Keratinocyte (primary cell): Measurements from ENCODE around the gene MRPS23. TPM values are rescaled to one million over a fixed set of nuclear protein-coding genes. Genes with fewer than 3 reads are reported as not detected.

ENCODE experiments used
- DNase-seq: peaks from one replicate; pipeline ENCODE4 v3.0.0-alpha.2; 2011; ENCODE audit warnings: low read depth, missing footprints, low spot score
- FAIRE-seq: peaks from 2 replicates; lab custom pipeline; 2011; peaks lifted over from hg19 to GRCh38; lab: Jason Lieb, UNC
- H2AFZ ChIP-seq: 2 replicates; pipeline ENCODE4 v1.6.0; 2012; ENCODE audit warnings: low read length, control low read depth, inconsistent platforms; ENCODE audit not compliant: control insufficient read depth
- H3K27ac ChIP-seq: 2 replicates; pipeline ENCODE4 v1.5.1; 2011; ENCODE audit warnings: low read length; ENCODE audit not compliant: control insufficient read depth, insufficient read depth
- H3K27me3 ChIP-seq: 3 replicates; pipeline ENCODE4 v1.6.0; 2011; ENCODE audit warnings: low read length; ENCODE audit not compliant: control insufficient read depth, insufficient read depth; ENCODE audit errors: extremely low read depth
- H3K36me3 ChIP-seq, 2 experiments: 2 replicates in 1 of 2; 3 replicates in 1 of 2; pipeline ENCODE4 v1.5.1; 2011; ENCODE audit warnings: low read length in 2 of 2, mild to moderate bottlenecking in 1 of 2; ENCODE audit not compliant: control insufficient read depth in 2 of 2, insufficient read depth in 2 of 2; ENCODE audit errors: extremely low read depth in 1 of 2
- H3K4me1 ChIP-seq: 3 replicates; pipeline ENCODE4 v1.5.1; 2011; ENCODE audit warnings: low read length; ENCODE audit not compliant: control insufficient read depth, insufficient read depth; ENCODE audit errors: extremely low read depth
- H3K4me2 ChIP-seq: 3 replicates; pipeline ENCODE4 v1.6.0; 2011; ENCODE audit warnings: low read depth, low read length; ENCODE audit not compliant: control insufficient read depth, insufficient read depth; ENCODE audit errors: extremely low read depth
- H3K4me3 ChIP-seq, 3 experiments: fragments of 200-600 bp in 1 of 3; sonication (generic) in 1 of 3; 2 replicates in 2 of 3; 3 replicates in 1 of 3; pipeline ENCODE4 v1.5.1; 2011 to 2016; ENCODE audit warnings: low read length in 3 of 3, mild to moderate bottlenecking in 3 of 3, control low read depth in 2 of 3, inconsistent platforms in 1 of 3, low read depth in 1 of 3, mixed read lengths in 1 of 3, mixed run types in 1 of 3, moderate library complexity in 1 of 3; ENCODE audit not compliant: control insufficient read depth in 2 of 3, insufficient read depth in 2 of 3; ENCODE audit errors: extremely low read depth in 1 of 3
- H3K79me2 ChIP-seq: 2 replicates; pipeline ENCODE4 v1.6.0; 2012; ENCODE audit warnings: low read length; ENCODE audit not compliant: control insufficient read depth, insufficient read depth
- H3K9ac ChIP-seq: 3 replicates; pipeline ENCODE4 v1.6.0; 2011; ENCODE audit warnings: low read length; ENCODE audit not compliant: control insufficient read depth, insufficient read depth; ENCODE audit errors: extremely low read depth
- H3K9me1 ChIP-seq: 3 replicates; pipeline ENCODE4 v1.6.0; 2011; ENCODE audit warnings: low read length; ENCODE audit not compliant: control insufficient read depth, insufficient read depth; ENCODE audit errors: extremely low read depth
- H3K9me3 ChIP-seq: 2 replicates; pipeline ENCODE4 v1.5.1; 2012; ENCODE audit warnings: low read depth, low read length; ENCODE audit not compliant: control insufficient read depth
- H4K20me1 ChIP-seq: 3 replicates; pipeline ENCODE4 v1.6.0; 2011; ENCODE audit warnings: low read length; ENCODE audit not compliant: control insufficient read depth, insufficient read depth; ENCODE audit errors: extremely low read depth
- EZH2 ChIP-seq: IDR thresholded peaks from one replicate; pipeline ENCODE4 v1.6.1; 2012; ENCODE audit warnings: inconsistent platforms, mild to moderate bottlenecking, low read length, moderate library complexity
- dilution Hi-C: fragments of 300-500 bp; cut with MboI; formaldehyde crosslinking; loops from one replicate; pipeline ENCODE4 v1.7.0; 2020; ENCODE audit warnings: low sequenced_read_pairs; ENCODE audit not compliant: extremely low pct_ligation_motif_present
- polyA plus RNA-seq, 5 experiments: library from polyadenylated mRNA; depleted of rRNA in 3 of 5; stranded (reverse) in 3 of 5; stranded (forward) in 1 of 5; unstranded in 1 of 5; fragments of >200 nt; gene quantifications; 1 replicate in 1 of 5; 2 replicates in 3 of 5; 3 replicates in 1 of 5; pipeline versions ENCODE4 v1.2.1 to v1.2.3, GENCODE V29; 2011 to 2012; ENCODE audit warnings: missing spikeins in 2 of 5, low read depth in 1 of 5, low replicate concordance in 1 of 5
- TF ChIP-seq, protein P1 (sequence below), 3 experiments: IDR thresholded peaks in 1 of 3; conservative IDR thresholded peaks in 1 of 3; optimal IDR thresholded peaks in 1 of 3; 2 replicates in 2 of 3; 3 replicates in 1 of 3; pipeline versions ENCODE3 to v1.5.1; 2011; ENCODE audit warnings: low read length in 3 of 3, mild to moderate bottlenecking in 3 of 3, moderate library complexity in 2 of 3, control low read depth in 1 of 3, inconsistent platforms in 1 of 3; ENCODE audit not compliant: insufficient read depth in 2 of 3; ENCODE audit errors: extremely low read depth in 1 of 3

Gene MRPS23
- polyA plus RNA-seq, 1 donor (not counting 4 experiments of a cell fraction or from before 2014, with no cell fraction given) = 57.3 TPM

GRCh38 chr17:57866319-57866718 lies 16.5 kb upstream of the MRPS23 start:
- no peaks in the 10 kb centered on the region for H3K27me3 ChIP-seq
- peaks cover 45% of the 10 kb centered on the region for H3K4me1 ChIP-seq
- peaks cover 2% of the 10 kb centered on the region for H3K9me1 ChIP-seq
- peaks cover 3 to 12% of the 10 kb centered on the region in 2 experiments for H3K36me3 ChIP-seq
- no peak overlapping the region for H3K4me3 ChIP-seq
- no peak for TF ChIP-seq EZH2
- TF ChIP-seq, protein P1, sequence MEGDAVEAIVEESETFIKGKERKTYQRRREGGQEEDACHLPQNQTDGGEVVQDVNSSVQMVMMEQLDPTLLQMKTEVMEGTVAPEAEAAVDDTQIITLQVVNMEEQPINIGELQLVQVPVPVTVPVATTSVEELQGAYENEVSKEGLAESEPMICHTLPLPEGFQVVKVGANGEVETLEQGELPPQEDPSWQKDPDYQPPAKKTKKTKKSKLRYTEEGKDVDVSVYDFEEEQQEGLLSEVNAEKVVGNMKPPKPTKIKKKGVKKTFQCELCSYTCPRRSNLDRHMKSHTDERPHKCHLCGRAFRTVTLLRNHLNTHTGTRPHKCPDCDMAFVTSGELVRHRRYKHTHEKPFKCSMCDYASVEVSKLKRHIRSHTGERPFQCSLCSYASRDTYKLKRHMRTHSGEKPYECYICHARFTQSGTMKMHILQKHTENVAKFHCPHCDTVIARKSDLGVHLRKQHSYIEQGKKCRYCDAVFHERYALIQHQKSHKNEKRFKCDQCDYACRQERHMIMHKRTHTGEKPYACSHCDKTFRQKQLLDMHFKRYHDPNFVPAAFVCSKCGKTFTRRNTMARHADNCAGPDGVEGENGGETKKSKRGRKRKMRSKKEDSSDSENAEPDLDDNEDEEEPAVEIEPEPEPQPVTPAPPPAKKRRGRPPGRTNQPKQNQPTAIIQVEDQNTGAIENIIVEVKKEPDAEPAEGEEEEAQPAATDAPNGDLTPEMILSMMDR (optimal IDR thresholded peaks at IDR 0.05 in 1 of 3, IDR thresholded peaks at IDR 0.05 in 1 of 3, conservative IDR thresholded peaks at IDR 0.05 in 1 of 3; ENCODE audit: extremely low read depth in 1 of 3, insufficient read depth in 2 of 3, low read length in 3 of 3) = no peak
- no peak overlapping the region for H3K4me2 ChIP-seq
- DNase-seq (no peak), FAIRE-seq (no peak)
- no peaks in the 10 kb centered on the region for H3K79me2 ChIP-seq
- dilution Hi-C loops = no loop called here
- H3K9me3 ChIP-seq = no peaks in the 10 kb centered on the region
- no peak overlapping the region for H3K9ac ChIP-seq
- H2AFZ ChIP-seq = no peak overlapping the region
- H4K20me1 ChIP-seq = no peaks in the 10 kb centered on the region
- no peak overlapping the region for H3K27ac ChIP-seq

DNA sequence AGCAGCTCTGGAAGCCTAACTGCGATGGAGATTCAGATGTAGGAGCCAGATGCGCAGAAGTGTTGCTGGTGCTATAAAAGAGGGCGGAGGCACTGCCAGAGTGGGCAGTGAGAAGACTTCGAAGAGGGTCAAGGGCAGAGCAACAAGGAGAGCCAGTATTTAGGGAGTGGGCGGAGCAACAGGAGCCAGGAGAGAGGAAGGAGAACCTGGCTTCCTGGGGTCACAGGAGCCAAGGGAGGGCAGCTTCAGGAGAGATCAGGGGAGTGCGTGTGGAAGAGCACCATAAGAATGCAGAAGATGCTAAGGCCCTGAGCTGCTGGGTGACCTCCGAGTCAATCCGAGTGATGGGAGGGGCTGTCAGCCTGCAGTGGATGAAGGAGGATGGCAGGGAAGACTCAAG lies 14.4 kb upstream of the MRPS23 start:
- dilution Hi-C loops = no loop called here
- H3K4me1 ChIP-seq = peaks cover 41% of the 10 kb centered on the region
- H3K27ac ChIP-seq = no peak overlapping the region

More for the DNA sequence above, 14.4 kb upstream of the MRPS23 start:
- Histone ChIP-seq H3K4me2 (no peak overlapping the region), H3K79me2 (no peaks in the 10 kb centered on the region), H3K9ac (no peak overlapping the region), H3K27me3 (no peaks in the 10 kb centered on the region), H3K36me3 (peaks cover 3 to 7% of the 10 kb centered on the region in 2 experiments), H3K9me1 (peaks cover 2% of the 10 kb centered on the region), H3K9me3 (no peaks in the 10 kb centered on the region), H3K4me3 (no peak overlapping the region), H2AFZ (no peak overlapping the region), H4K20me1 (no peaks in the 10 kb centered on the region)
- TF ChIP-seq, protein P1 (optimal IDR thresholded peaks at IDR 0.05 in 1 of 3, IDR thresholded peaks at IDR 0.05 in 1 of 3, conservative IDR thresholded peaks at IDR 0.05 in 1 of 3; ENCODE audit: extremely low read depth in 1 of 3, insufficient read depth in 2 of 3, low read length in 3 of 3) = no peak
- no peak for TF ChIP-seq EZH2
- FAIRE-seq = no peak
- no peak for DNase-seq
